Measurements from ENCODE around the gene CCNA2. TPM values are rescaled to one million over a fixed set of nuclear protein-coding genes. Genes with fewer than 3 reads are reported as not detected.

The CCNA2 gene
- total RNA-seq, 4 donors from 2014 or later = 0.44 to 5.5 (median 3.0) TPM

DNA sequence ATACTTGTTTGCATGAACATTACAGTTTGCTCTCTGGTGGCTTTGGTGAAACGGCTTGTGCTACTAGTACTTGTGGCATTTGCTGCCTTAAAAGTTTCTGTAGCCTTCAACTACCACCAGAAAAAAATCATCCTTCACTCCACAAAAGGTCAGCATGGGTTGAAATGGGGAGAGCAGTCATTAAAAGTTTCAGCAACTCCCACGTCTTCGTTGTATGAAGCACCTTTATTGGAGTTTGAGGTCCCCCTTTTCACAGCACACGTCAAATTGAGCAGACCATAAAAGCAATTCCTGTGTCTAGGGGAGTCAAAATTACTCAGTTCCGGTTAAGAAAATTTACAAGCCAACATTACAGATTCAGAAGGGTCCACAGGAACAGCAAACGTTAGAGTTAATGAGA is 23.0 kb upstream of the CCNA2 start:
- TF ChIP-seq, protein P1, sequence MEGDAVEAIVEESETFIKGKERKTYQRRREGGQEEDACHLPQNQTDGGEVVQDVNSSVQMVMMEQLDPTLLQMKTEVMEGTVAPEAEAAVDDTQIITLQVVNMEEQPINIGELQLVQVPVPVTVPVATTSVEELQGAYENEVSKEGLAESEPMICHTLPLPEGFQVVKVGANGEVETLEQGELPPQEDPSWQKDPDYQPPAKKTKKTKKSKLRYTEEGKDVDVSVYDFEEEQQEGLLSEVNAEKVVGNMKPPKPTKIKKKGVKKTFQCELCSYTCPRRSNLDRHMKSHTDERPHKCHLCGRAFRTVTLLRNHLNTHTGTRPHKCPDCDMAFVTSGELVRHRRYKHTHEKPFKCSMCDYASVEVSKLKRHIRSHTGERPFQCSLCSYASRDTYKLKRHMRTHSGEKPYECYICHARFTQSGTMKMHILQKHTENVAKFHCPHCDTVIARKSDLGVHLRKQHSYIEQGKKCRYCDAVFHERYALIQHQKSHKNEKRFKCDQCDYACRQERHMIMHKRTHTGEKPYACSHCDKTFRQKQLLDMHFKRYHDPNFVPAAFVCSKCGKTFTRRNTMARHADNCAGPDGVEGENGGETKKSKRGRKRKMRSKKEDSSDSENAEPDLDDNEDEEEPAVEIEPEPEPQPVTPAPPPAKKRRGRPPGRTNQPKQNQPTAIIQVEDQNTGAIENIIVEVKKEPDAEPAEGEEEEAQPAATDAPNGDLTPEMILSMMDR (IDR thresholded peaks at IDR 0.05) = no peak
- DNase-seq (ENCODE audit: low spot score) (no peak), ATAC-seq (ENCODE audit: low FRiP score) (no peak)

DNA sequence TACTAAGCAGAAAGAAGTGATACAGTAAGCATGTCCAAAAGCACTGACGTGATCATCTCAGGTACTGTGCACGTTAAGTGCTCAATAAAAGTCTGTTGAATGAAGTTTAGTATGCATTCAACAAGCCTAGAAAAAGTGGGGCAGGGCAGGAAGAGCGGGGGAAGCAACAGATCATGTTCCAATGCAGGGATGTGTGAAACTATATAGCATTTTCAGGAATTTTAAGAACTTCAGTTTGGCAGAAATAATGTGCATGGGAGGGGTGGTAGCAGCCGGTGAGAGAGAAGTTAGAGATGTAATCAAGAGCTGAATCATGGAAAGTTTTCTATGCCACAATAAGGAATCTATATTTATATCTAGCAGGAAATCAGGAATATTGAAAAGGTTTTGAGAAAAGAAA is 19.2 kb upstream of the CCNA2 start:
- ATAC-seq (ENCODE audit: low FRiP score) (no peak), DNase-seq (ENCODE audit: low spot score) (no peak)
- TF ChIP-seq, protein P1 (IDR thresholded peaks at IDR 0.05) = no peak

DNA sequence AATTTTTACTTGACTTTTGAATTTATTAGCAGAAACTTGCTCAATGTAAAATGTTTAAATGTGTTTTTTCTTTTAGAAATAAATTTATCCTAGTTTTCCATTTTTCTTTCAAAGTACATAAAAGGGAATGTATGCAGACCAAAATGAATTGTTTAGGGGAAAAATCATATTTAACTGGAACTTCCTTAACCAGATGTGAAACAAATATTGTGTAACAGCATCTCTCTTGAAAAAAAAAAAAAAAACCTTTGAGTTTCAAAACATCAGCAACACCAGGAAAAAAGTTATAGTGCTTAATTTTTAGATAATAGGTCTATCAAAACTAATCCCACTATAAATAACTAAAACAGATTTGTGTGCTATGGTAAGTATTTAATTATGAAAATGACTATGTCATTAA is 14.5 kb upstream of the CCNA2 start:
- TF ChIP-seq, protein P1 (IDR thresholded peaks at IDR 0.05) = no peak
- ATAC-seq (ENCODE audit: low FRiP score) (no peak), DNase-seq (ENCODE audit: low spot score) (no peak)

DNA sequence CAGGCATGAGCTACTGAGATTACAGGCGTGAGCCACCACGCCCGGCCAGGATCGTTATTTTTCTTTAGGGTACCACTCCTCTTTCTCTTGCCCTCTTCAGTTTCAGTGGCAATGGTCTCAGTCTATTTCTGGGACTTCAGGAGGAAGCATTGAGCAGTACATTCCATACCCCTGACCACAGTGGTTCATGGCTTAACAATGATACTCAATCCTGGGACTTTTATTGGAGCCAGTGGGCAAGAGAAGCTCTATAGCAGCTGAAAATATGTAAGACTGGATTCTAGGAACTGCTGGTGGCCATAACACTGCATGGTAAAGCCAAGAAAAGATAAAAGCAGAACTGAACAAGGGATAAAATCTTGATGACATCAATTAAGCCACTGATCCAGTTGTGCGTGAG is 5.8 kb upstream of the CCNA2 start:
- DNase-seq (ENCODE audit: low spot score) (no peak), ATAC-seq (ENCODE audit: low FRiP score) (no peak)
- TF ChIP-seq, protein P1 (IDR thresholded peaks at IDR 0.05) = no peak

DNA sequence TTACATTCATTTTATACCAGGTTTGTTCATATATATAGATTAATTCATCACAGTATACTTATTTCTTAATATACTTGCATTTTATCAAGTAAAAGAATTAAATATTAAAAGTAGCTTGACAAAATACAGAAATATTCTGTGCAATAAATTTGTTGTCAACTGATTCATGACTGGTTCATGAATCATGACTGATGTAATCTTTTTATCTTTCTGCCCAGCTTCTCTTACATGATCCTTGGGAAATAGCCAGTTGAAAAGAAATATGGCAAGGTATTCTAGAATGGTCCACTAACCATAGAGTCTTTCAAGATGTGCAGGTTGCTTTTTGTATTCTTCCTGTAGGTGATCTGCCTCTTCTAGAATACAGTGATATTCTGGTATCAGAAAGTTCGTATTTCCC is 4.2 kb upstream of the CCNA2 start:
- DNase-seq (ENCODE audit: low spot score) = no peak
- TF ChIP-seq, protein P1 (IDR thresholded peaks at IDR 0.05) = no peak
- ATAC-seq (ENCODE audit: low FRiP score) = no peak

DNA sequence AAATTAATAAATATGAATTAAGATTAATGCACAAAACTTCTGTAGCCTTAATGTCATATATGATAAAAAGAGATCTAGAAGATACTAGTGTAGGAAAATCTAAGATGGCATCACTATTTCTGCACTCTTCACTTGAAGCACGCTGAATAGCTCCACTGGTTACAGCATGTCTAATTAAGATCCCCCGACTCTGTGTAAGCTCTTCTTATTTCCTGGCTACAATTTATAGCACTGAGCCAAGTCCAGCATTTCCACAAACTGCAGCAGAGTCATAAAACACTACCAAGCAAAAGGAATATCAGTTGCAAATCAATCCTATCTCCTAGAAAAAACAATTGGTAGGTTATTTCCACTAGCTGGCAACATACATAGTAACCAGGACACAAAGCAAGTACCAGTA is 1.3 kb upstream of the CCNA2 start:
- no peak for DNase-seq (ENCODE audit: low spot score)
- TF ChIP-seq, protein P1 (IDR thresholded peaks at IDR 0.05) = no peak
- no peak for ATAC-seq (ENCODE audit: low FRiP score)

DNA sequence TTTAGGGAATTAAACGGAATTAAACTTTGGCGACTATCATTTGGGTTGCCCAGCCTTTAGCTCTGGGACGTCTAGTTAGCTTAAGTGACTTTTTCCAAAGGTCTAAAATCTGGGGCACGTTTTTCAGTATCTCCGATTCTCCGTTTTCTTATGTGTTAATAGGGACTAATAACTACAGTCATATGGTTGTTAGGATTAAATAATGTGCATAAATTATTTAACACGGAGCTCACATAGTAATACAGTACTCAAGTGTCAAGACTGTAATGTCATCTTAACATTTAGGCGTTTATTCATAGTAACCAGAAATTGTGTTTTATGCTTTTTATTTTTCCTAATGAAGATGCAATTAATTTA is 466 bp upstream of the CCNA2 start:
- no peak for ATAC-seq (ENCODE audit: low FRiP score)

More for the DNA sequence above, 466 bp upstream of the CCNA2 start:
- DNase-seq (ENCODE audit: low spot score) = no peak
- TF ChIP-seq, protein P1 (IDR thresholded peaks at IDR 0.05) = no peak

Data from omental fat pad (tissue), 4 donors.